OCI-LY1 (cell line): Measurements from ENCODE around the gene SLC2A11.

Source experiments
- CTCF ChIP-seq: fragments of 200-600 bp; sonication (generic), shearing (Covaris generic); IDR thresholded peaks from 2 replicates; pipeline ENCODE4 v1.5.1; 2017; ENCODE audit warnings: mild to moderate bottlenecking, antibody characterized with exemption, low read length, moderate library complexity, mixed read lengths
- EZH2 ChIP-seq: fragments of 200-600 bp; sonication (generic), shearing (Covaris generic); IDR thresholded peaks from 2 replicates; pipeline ENCODE4 v1.8.0; 2017; ENCODE audit warnings: borderline replicate concordance, mixed run types, mild to moderate bottlenecking, antibody characterized with exemption, low read length, moderate library complexity, mixed read lengths

- TF ChIP-seq EZH2 (no peak), CTCF (no peak)
These were observed 18.1 kb downstream of the SLC2A11 start for GRCh38 chr22:23875801-23876200.
